ENCODE data around the gene TEX35. TPM values are rescaled to one million over a fixed set of nuclear protein-coding genes. Genes with fewer than 3 reads are reported as not detected.

Gene TEX35
- total and polyA plus RNA-seq, 4 donors: not detected

DNA sequence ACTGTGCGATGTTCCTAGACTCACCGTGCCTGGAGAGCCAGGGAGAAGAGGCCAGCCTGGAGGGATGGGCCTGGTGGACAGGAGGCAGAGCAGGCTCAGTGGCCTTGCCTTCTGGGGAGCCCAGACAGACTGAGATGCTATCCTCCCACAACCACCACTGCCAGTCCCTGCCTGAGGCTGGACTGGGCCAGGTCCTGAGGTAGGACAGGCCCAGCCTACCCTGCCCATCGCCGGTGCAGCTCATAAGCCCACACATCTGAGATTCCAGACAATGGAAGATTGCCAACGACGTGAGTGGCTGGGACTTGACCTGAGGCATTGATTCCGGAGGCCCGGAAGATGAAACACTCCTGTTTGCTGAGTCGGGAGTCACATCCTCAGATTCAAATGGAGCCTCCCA is 21.9 kb upstream of the TEX35 start:
- H3K4me3 ChIP-seq: no peak overlapping the region
- no peaks in the 10 kb centered on the region for H3K27me3 ChIP-seq (ENCODE audit: control insufficient read depth in 3 of 3, insufficient read depth in 3 of 3, low read length in 2 of 3)
- 92 to 95% methylated on average over 9 of the region's 9 CpGs for WGBS, 2 donors
- TF ChIP-seq, protein P1, sequence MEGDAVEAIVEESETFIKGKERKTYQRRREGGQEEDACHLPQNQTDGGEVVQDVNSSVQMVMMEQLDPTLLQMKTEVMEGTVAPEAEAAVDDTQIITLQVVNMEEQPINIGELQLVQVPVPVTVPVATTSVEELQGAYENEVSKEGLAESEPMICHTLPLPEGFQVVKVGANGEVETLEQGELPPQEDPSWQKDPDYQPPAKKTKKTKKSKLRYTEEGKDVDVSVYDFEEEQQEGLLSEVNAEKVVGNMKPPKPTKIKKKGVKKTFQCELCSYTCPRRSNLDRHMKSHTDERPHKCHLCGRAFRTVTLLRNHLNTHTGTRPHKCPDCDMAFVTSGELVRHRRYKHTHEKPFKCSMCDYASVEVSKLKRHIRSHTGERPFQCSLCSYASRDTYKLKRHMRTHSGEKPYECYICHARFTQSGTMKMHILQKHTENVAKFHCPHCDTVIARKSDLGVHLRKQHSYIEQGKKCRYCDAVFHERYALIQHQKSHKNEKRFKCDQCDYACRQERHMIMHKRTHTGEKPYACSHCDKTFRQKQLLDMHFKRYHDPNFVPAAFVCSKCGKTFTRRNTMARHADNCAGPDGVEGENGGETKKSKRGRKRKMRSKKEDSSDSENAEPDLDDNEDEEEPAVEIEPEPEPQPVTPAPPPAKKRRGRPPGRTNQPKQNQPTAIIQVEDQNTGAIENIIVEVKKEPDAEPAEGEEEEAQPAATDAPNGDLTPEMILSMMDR (IDR thresholded peaks at IDR 0.05; ENCODE audit: control extremely low read depth, extremely low read depth): no peak
- DNase-seq (no peak), ATAC-seq (ENCODE audit: insufficient read depth, low FRiP score) (no peak)
- H3K9ac ChIP-seq (ENCODE audit: insufficient read depth in 1 of 2, low read length in 2 of 2): no peak overlapping the region
- H3K4me1 ChIP-seq (ENCODE audit: control insufficient read depth in 5 of 5, insufficient read depth in 5 of 5, low read length in 5 of 5): peaks cover 0 to 12% (median 4%) of the 10 kb centered on the region in 5 donors
- H3K27ac ChIP-seq (ENCODE audit: low read depth in 1 of 2, low read length in 1 of 2): no peak overlapping the region
- H3K36me3 ChIP-seq (ENCODE audit: control insufficient read depth in 4 of 4, insufficient read depth in 4 of 4, low read length in 4 of 4): no peaks in the 10 kb centered on the region
- H3K9me3 ChIP-seq (ENCODE audit: control insufficient read depth in 4 of 4, insufficient read depth in 3 of 4, low read length in 3 of 4): no peaks in the 10 kb centered on the region

GRCh38 chr1:178491721-178492120 is 21.2 kb upstream of the TEX35 start:
- no peak overlapping the region for H3K4me3 ChIP-seq

GRCh38 chr1:178492341-178492740 is 20.6 kb upstream of the TEX35 start:
- no peak overlapping the region for H3K9ac ChIP-seq (ENCODE audit: insufficient read depth in 1 of 2, low read length in 2 of 2)
- TF ChIP-seq, protein P1 (IDR thresholded peaks at IDR 0.05; ENCODE audit: control extremely low read depth, extremely low read depth): no peak
- H3K4me3 ChIP-seq: no peak overlapping the region
- H3K36me3 ChIP-seq (ENCODE audit: control insufficient read depth in 4 of 4, insufficient read depth in 4 of 4, low read length in 4 of 4): no peaks in the 10 kb centered on the region
- no peaks in the 10 kb centered on the region for H3K9me3 ChIP-seq (ENCODE audit: control insufficient read depth in 4 of 4, insufficient read depth in 3 of 4, low read length in 3 of 4)
- WGBS, 2 donors: 90 to 94% methylated on average over 11 of the region's 11 CpGs
- H3K27me3 ChIP-seq (ENCODE audit: control insufficient read depth in 3 of 3, insufficient read depth in 3 of 3, low read length in 2 of 3): no peaks in the 10 kb centered on the region
- DNase-seq (no peak), ATAC-seq (ENCODE audit: insufficient read depth, low FRiP score) (no peak)
- peaks cover 0 to 3% (median 0%) of the 10 kb centered on the region in 5 donors for H3K4me1 ChIP-seq (ENCODE audit: control insufficient read depth in 5 of 5, insufficient read depth in 5 of 5, low read length in 5 of 5)
- no peak overlapping the region for H3K27ac ChIP-seq (ENCODE audit: low read depth in 1 of 2, low read length in 1 of 2)

More at GRCh38 chr1:178491721-178492120, 21.2 kb upstream of the TEX35 start:
- H3K9ac ChIP-seq (ENCODE audit: insufficient read depth in 1 of 2, low read length in 2 of 2): no peak overlapping the region
- H3K9me3 ChIP-seq (ENCODE audit: control insufficient read depth in 4 of 4, insufficient read depth in 3 of 4, low read length in 3 of 4): no peaks in the 10 kb centered on the region
- 95 to 96% methylated on average over 4 of the region's 4 CpGs for WGBS, 2 donors
- no peaks in the 10 kb centered on the region for H3K27me3 ChIP-seq (ENCODE audit: control insufficient read depth in 3 of 3, insufficient read depth in 3 of 3, low read length in 2 of 3)
- TF ChIP-seq, protein P1 (IDR thresholded peaks at IDR 0.05; ENCODE audit: control extremely low read depth, extremely low read depth): no peak
- DNase-seq (no peak), ATAC-seq (ENCODE audit: insufficient read depth, low FRiP score) (no peak)
- H3K36me3 ChIP-seq (ENCODE audit: control insufficient read depth in 4 of 4, insufficient read depth in 4 of 4, low read length in 4 of 4): no peaks in the 10 kb centered on the region
- peaks cover 0 to 6% (median 4%) of the 10 kb centered on the region in 5 donors for H3K4me1 ChIP-seq (ENCODE audit: control insufficient read depth in 5 of 5, insufficient read depth in 5 of 5, low read length in 5 of 5)
- no peak overlapping the region for H3K27ac ChIP-seq (ENCODE audit: low read depth in 1 of 2, low read length in 1 of 2)

GRCh38 chr1:178493301-178493741 is 19.6 kb upstream of the TEX35 start:
- no peak for DNase-seq
- TF ChIP-seq, protein P1 (IDR thresholded peaks at IDR 0.05; ENCODE audit: control extremely low read depth, extremely low read depth): no peak

More at GRCh38 chr1:178493301-178493741, 19.6 kb upstream of the TEX35 start:
- H3K4me3 ChIP-seq: no peak overlapping the region
- no peaks in the 10 kb centered on the region for H3K27me3 ChIP-seq (ENCODE audit: control insufficient read depth in 3 of 3, insufficient read depth in 3 of 3, low read length in 2 of 3)
- ATAC-seq (ENCODE audit: insufficient read depth, low FRiP score): no peak
- no peaks in the 10 kb centered on the region for H3K9me3 ChIP-seq (ENCODE audit: control insufficient read depth in 4 of 4, insufficient read depth in 3 of 4, low read length in 3 of 4)
- H3K9ac ChIP-seq (ENCODE audit: insufficient read depth in 1 of 2, low read length in 2 of 2): no peak overlapping the region
- H3K27ac ChIP-seq (ENCODE audit: low read depth in 1 of 2, low read length in 1 of 2): no peak overlapping the region
- WGBS, 2 donors: 92 to 95% methylated on average over 16 of the region's 16 CpGs
- H3K4me1 ChIP-seq (ENCODE audit: control insufficient read depth in 5 of 5, insufficient read depth in 5 of 5, low read length in 5 of 5): no peaks in the 10 kb centered on the region
- H3K36me3 ChIP-seq (ENCODE audit: control insufficient read depth in 4 of 4, insufficient read depth in 4 of 4, low read length in 4 of 4): no peaks in the 10 kb centered on the region

All from lung (tissue), 12 donors.